ENCODE measurements around the gene EXOC3L4.

EXOC3L4 gene

GRCh38 chr14:103067231-103067954 is 27.1 kb upstream of the EXOC3L4 start:
- no peaks in the 10 kb centered on the region for H3K9me3 ChIP-seq (ENCODE audit: control insufficient read depth, insufficient read depth, low read length)
- no peak overlapping the region for H3K27ac ChIP-seq (ENCODE audit: low read depth, low read length)
- TF ChIP-seq EZH2phosphoT487 (IDR thresholded peaks at IDR 0.05; ENCODE audit: borderline replicate concordance, low read length), result no peak
- TF ChIP-seq, protein P1, sequence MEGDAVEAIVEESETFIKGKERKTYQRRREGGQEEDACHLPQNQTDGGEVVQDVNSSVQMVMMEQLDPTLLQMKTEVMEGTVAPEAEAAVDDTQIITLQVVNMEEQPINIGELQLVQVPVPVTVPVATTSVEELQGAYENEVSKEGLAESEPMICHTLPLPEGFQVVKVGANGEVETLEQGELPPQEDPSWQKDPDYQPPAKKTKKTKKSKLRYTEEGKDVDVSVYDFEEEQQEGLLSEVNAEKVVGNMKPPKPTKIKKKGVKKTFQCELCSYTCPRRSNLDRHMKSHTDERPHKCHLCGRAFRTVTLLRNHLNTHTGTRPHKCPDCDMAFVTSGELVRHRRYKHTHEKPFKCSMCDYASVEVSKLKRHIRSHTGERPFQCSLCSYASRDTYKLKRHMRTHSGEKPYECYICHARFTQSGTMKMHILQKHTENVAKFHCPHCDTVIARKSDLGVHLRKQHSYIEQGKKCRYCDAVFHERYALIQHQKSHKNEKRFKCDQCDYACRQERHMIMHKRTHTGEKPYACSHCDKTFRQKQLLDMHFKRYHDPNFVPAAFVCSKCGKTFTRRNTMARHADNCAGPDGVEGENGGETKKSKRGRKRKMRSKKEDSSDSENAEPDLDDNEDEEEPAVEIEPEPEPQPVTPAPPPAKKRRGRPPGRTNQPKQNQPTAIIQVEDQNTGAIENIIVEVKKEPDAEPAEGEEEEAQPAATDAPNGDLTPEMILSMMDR (IDR thresholded peaks at IDR 0.05; ENCODE audit: low read depth, low read length, poor library complexity, severe bottlenecking), result no peak
- no peaks in the 10 kb centered on the region for H4K20me1 ChIP-seq (ENCODE audit: control insufficient read depth, insufficient read depth, low read depth, low read length)
- H3K4me1 ChIP-seq (ENCODE audit: control insufficient read depth, low read length), result no peaks in the 10 kb centered on the region
- H3K9me2 ChIP-seq (replicated peaks; ENCODE audit: control insufficient read depth, low read length), result no peaks in the 10 kb centered on the region
- no peak overlapping the region for H3K4me2 ChIP-seq (ENCODE audit: low read length)
- H3K79me2 ChIP-seq (ENCODE audit: control insufficient read depth, low read length), result no peaks in the 10 kb centered on the region
- H3K27me3 ChIP-seq (ENCODE audit: control insufficient read depth, low read length), result peaks cover 6% of the 10 kb centered on the region
- no peak overlapping the region for H3K4me3 ChIP-seq (ENCODE audit: low read length)
- no peaks in the 10 kb centered on the region for H3K36me3 ChIP-seq (ENCODE audit: control insufficient read depth, low read length)
- H3F3A ChIP-seq (ENCODE audit: control insufficient read depth, insufficient read depth), result no peaks in the 10 kb centered on the region

GRCh38 chr14:103068351-103069073 is 26.0 kb upstream of the EXOC3L4 start:
- Histone ChIP-seq H3K4me2 (ENCODE audit: low read length) (no peak overlapping the region), H3K9me3 (ENCODE audit: control insufficient read depth, insufficient read depth, low read length) (no peaks in the 10 kb centered on the region), H3K4me1 (ENCODE audit: control insufficient read depth, low read length) (no peaks in the 10 kb centered on the region), H3K9me2 (replicated peaks; ENCODE audit: control insufficient read depth, low read length) (no peaks in the 10 kb centered on the region), H3K4me3 (ENCODE audit: low read length) (no peak overlapping the region), H3K36me3 (ENCODE audit: control insufficient read depth, low read length) (no peaks in the 10 kb centered on the region), H4K20me1 (ENCODE audit: control insufficient read depth, insufficient read depth, low read depth, low read length) (no peaks in the 10 kb centered on the region), H3K27me3 (ENCODE audit: control insufficient read depth, low read length) (peaks cover 5% of the 10 kb centered on the region), H3K27ac (ENCODE audit: low read depth, low read length) (no peak overlapping the region), H3F3A (ENCODE audit: control insufficient read depth, insufficient read depth) (no peaks in the 10 kb centered on the region), H3K79me2 (ENCODE audit: control insufficient read depth, low read length) (no peaks in the 10 kb centered on the region)
- TF ChIP-seq, protein P1 (IDR thresholded peaks at IDR 0.05; ENCODE audit: low read depth, low read length, poor library complexity, severe bottlenecking), result no peak
- no peak for TF ChIP-seq EZH2phosphoT487 (IDR thresholded peaks at IDR 0.05; ENCODE audit: borderline replicate concordance, low read length)

DNA sequence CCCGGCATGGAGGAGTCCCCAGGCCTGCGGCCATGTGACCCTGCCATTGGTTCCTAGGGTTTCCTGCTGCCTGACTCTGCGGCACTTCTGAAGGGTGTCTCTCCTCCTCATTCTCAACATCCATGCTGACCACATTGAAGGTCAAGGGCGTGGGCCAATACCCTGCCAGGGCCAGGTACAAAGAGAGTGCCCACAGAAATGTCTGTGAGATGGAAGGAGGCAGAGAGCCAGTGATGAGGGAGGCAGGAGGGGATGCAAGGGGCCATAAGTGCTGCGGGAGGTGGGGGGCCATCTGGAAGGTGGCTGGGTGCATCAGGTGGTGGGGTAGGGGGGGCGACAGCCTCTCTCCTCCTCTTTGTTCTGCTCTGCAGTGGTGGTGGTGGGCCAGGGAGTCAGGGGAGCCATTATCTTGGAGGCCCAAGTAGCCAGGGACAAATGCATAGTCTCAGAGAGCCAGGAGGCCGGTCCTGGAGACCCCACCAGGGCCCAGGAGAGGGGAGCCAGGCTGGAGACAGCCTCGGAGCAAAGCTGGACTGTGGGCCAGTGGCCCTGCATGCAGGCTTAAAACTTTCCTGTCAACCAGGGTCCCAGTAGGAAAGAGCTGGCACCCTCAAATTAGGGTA is 24.2 kb upstream of the EXOC3L4 start:
- TF ChIP-seq, protein P1 (IDR thresholded peaks at IDR 0.05; ENCODE audit: low read depth, low read length, poor library complexity, severe bottlenecking), result no peak
- TF ChIP-seq EZH2phosphoT487 (IDR thresholded peaks at IDR 0.05; ENCODE audit: borderline replicate concordance, low read length), result no peak
- Histone ChIP-seq H3K27ac (ENCODE audit: low read depth, low read length) (no peak overlapping the region), H3K79me2 (ENCODE audit: control insufficient read depth, low read length) (no peaks in the 10 kb centered on the region), H3K4me2 (ENCODE audit: low read length) (no peak overlapping the region), H3K4me1 (ENCODE audit: control insufficient read depth, low read length) (peaks cover 3% of the 10 kb centered on the region), H3K4me3 (ENCODE audit: low read length) (no peak overlapping the region), H3K27me3 (ENCODE audit: control insufficient read depth, low read length) (peaks cover 23% of the 10 kb centered on the region), H3K9me2 (replicated peaks; ENCODE audit: control insufficient read depth, low read length) (no peaks in the 10 kb centered on the region), H3K36me3 (ENCODE audit: control insufficient read depth, low read length) (no peaks in the 10 kb centered on the region), H4K20me1 (ENCODE audit: control insufficient read depth, insufficient read depth, low read depth, low read length) (no peaks in the 10 kb centered on the region), H3K9me3 (ENCODE audit: control insufficient read depth, insufficient read depth, low read length) (no peaks in the 10 kb centered on the region), H3F3A (ENCODE audit: control insufficient read depth, insufficient read depth) (no peaks in the 10 kb centered on the region)
